DMS114 treated with DMSO at 0.1 percent for 48 hours (cell line): Measurements from ENCODE around the gene SGSH.
"Not testable (repeated sequence)": the region's sequence is repeated elsewhere in the genome, so short reads cannot be mapped to it uniquely, and the experiment has no call there.

Experiments used
- DNase-seq: peaks from one replicate; lab custom pipeline; 2025; ENCODE audit not compliant: unreplicated experiment; lab: John Stamatoyannopoulos, UW

The SGSH gene

DNA sequence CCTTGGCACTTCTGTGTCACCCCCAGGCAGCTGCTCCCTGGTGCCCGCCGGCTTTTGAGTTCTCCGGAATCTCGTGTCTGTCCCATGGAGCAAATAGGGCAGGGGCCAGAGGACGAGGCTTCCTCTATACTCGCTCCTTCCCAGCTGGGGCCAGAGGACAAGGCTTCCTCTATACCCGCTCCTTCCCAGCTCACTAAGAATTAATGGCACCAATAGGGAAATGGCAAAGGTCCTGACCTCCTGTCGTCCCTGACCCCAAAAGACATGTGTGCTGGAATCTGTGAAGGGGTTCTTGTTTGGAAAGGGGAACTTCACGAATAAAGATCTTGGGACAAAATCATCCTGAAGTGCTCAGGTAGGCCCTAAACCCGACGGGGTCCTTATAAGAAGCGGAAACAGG lies 7.6 kb downstream of the SGSH start:
- no peak for DNase-seq

DNA sequence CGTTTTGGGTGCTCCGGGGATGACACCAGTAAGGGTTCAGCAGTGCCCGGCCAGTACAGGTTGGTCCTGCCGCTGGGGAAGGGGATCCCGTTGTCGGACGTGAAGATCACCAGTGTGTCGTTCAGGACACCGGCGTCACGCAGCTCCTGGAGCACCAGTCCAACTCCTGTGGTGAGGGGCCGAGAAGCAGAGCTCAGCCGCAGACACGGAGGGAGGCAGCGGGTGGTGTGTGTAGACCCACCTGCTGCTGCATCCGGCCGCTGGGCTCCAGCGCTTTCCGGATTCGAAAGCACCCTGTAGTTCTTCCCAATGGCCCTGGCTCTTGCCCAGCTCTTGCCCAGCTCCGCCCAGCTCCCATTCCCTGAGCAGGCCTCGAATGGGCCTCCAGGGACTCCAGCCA lies 8.0 kb downstream of the SGSH start:
- DNase-seq, result no peak

DNA sequence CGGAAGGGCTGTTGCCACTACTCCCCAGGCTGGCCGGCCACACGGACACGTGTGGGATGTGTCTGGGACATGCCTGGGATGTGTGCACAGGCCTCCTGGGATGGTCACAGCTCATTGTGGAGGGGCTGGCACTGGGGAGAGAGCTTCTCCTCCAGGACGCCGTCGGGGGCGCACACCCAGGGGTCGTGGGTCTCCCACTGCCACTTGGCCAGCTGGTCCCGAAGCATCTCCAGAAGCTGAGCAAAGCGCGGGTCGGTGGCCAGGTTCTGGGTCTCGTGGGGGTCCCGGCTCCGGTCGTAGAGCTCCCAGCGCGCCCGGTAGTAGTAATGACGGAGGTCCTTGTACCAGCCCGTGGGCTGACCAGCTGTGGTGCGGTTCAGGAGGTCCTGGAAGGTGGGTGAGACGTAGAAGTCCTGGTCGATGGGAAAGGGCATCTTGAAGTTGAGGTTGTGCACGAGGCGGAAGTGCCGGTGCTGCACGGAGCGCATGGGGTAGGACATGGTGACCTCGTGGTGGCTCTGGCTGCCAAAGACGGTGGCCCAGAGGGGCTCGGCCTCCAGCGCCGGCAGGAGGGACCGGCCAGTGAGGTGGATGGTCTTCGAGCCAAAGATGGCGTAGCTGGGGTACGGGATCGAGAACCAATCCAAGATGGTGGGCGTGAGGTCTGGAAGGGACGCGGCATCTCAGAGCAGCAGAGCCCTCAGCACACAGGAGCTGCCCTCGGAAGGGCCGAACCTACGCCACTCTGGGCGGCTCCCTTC lies 9.6 kb downstream of the SGSH start:
- DNase-seq, result no peak

DNA sequence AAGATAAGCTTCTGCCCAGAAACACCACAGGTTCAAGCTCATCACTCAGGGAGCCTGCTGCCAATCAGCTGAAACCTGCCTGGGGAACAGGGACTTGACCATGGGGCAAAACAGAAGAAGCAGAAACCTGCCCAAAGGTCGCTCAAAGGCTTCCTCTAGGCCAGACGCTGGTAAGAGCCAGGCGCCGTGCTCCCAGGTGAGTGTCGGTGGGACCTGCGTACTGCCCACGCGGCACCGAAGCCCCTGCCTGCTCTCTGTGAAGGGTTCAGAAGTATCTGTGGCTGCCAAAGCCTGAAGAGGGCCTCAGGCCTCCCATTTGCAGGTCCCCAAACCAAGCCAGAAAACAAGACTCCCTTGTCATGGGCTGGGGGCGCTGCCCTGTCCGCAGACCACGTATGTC lies 10.4 kb downstream of the SGSH start:
- DNase-seq, result no peak

DNA sequence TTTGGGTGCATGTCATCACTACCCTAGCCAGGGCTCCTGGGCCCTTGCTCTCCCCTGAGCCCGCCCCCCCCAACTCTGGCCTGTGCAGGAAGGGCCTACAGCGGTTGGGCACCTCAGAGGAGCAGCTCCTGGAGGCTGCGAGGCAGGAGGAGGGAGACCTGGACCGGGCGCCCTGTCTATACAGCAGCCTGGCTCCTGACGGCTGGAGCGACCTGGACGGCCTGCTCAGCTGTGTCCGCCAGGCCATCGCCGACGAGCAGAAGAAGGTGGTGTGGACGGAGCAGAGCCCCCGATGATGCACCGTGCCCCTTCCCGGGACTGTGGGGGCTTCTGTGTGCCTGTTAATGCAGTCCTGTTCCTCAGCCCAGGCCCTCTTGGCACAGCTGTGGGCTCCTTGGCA lies 12.1 kb downstream of the SGSH start:
- no peak for DNase-seq

DNA sequence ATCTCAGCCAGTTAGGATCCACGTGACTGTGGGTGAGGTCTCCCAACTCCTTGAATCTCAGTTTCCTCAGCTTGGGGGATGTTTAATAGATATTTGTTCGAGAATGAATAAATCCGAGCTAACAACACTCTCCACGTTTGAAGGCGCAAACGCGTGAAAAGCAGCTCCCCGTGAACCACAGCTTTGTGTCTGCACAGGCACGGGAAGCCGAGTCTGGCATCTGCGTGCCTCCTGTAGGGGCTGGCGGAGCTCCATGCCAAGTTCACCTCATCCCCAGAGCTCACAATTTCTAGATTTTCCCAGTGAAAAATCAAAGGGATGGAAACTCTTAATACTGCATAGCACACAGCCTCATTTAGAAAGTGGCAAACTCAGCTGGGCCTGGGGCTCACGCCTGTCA lies 14.3 kb downstream of the SGSH start:
- no peak for DNase-seq

DNA sequence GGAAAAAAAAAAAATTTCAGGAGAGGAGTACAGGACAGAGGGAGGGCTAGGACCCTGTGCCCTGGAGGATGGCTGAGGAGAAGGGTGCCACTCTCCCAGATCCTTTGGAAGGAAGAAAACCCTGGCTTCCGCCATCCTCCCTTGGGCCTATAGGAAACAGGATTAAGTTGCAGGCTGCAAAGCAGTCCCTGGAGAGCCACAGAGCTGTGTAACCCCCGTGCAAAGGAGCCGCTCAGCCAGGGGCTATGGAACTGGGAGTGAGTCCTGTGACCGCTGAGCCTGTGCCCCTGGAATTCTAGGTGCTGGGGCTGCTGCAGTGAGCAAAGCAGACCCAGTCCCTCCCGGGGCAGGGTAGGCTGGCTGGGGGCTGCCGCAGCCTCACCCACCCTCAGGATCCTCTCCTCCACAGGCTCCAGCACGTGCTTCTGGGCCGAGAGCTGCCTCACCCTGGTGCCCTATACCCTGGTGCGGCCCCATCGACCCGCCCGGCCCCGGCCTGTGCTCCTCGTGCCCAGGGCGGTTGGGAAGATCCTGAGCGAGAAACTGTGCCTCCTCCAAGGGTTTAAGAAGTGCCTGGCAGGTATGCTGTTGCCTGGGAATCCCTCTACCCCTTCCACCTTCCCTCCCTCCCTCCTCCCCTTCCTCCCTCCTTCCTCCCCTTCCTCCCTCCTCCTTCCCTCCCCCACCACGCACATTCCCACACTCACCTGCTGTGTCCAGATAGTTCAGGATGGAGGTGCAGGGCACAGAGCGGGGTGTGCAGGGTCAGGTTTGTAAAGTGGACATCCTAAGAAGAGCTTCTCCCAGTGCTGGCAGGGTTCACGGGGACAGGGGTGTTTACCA lies 15.3 kb downstream of the SGSH start:
- DNase-seq, result no peak

DNA sequence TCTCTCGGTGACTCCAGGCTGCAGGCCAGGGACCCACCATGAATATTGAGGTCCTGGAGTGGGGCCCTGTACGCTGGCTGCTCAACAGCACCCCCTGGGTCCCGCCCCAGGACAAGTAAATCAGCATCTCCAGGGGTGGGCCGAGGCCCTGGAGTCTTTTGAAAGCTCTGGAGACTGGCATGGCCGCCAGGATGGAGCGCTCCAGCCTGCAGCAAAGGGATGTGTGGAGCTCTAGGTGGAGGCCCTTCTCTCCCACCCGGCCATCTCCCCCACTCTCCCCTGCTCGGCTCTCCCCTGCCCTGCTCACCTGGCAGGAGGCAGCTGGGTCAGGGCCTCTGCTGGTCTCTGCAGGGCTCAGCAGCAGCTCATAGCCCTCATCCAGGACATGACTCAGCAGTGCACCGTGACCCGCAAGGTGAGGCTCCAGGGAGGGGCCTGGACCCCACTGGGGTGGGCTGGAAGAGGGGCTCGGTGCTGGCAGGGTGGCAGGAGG lies 16.6 kb downstream of the SGSH start:
- DNase-seq, result no peak

DNA sequence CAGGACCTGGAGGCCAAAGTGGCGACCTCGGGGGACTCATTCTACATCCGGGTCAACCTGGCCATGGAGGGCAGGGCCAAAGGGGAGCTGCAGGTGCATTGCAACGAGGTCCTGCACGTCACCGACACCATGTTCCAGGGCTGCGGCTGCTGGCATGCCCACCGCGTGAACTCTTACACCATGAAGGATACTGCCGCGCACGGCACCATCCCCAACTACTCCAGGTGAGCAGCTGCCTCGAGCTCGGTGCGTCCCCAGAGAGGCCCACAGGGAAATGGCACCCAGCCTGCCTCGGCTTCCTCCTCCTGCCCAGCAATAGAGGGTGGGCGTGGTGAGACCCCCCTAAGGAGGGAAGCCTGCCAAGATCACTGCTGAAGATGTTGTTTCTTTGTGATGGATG lies 17.9 kb downstream of the SGSH start:
- DNase-seq, result no peak

DNA sequence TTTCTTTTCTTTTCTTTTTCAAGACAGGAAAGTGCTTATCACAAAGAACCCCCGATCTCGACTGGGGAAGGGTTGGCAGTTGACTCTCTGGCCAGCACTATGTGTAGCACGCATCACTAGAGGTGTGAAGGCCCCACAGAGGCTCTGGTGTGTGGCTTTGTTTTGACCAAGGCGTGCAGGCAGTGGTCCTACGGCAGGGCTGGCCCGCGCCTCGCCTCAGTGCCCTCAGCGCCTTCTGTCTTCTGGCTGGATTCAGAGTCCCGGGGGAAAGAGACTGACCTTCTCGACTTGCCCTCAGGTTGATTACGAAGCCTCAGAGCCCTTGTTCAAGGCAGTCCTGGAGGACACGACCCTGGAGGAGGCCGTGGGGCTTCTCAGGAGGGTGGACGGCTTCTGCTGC lies 18.7 kb downstream of the SGSH start:
- no peak for DNase-seq

DNA sequence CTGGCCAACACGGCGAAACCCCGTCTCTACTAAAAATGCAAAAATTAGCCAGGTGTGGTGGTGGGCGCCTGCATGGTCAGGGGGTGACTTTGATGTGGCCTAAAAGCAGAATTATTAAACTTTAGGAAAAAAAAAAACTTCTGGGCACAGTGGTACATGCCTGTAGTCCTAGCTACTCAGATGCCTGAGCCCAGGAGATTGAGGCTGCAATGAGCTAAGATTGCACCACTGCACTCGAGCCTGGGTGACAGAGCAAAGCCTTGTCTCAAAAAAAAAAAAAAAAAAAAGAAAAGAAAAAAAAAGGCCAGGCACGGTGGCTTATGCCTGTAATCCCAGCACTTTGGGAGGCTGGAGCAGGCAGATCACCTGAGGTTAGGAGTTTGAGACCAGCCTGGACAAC lies 20.8 kb downstream of the SGSH start:
- not testable (repeated sequence) for DNase-seq

DNA sequence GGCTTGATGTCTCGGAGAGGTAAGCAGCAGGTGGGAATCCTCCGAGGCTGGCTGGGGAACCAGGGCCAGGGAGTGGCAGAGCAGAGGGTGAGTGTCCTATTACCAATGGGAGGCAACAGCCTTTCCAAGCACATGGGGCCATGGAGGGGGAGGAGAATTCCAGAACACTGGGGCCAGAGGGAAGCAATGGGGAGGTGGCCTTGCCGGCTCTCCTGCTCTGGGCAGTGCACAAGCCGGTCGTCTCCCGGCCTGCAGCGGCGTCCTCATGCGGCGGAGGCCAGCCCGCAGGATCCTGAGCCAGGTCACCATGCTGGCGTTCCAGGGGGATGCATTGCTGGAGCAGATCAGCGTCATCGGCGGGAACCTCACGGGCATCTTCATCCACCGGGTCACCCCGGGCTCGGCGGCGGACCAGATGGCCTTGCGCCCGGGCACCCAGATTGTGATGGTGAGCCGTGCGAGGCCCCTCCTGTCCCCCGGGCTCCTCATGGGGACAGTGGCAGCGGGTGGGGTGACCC lies 21.9 kb downstream of the SGSH start:
- no peak for DNase-seq

DNA sequence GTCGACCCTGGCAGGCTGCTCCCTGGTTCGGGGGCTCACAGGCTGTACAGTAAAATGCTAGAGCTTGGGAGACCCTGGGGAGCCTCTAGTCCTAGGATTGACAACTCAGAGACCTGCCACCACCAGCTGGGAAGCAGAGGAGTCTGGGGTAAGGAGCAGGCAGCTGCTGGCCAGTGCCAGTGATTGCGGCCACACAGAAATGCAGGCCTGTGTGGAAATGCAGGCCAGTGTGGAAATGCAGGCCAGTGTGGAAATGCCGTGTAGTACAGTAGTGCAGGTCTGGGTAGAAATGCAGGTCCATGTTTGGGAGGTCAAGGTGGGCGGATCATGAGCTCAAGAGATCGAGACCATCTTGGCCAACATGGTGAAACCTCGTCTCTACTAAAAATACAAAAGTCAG lies 23.5 kb downstream of the SGSH start:
- DNase-seq, result no peak

DNA sequence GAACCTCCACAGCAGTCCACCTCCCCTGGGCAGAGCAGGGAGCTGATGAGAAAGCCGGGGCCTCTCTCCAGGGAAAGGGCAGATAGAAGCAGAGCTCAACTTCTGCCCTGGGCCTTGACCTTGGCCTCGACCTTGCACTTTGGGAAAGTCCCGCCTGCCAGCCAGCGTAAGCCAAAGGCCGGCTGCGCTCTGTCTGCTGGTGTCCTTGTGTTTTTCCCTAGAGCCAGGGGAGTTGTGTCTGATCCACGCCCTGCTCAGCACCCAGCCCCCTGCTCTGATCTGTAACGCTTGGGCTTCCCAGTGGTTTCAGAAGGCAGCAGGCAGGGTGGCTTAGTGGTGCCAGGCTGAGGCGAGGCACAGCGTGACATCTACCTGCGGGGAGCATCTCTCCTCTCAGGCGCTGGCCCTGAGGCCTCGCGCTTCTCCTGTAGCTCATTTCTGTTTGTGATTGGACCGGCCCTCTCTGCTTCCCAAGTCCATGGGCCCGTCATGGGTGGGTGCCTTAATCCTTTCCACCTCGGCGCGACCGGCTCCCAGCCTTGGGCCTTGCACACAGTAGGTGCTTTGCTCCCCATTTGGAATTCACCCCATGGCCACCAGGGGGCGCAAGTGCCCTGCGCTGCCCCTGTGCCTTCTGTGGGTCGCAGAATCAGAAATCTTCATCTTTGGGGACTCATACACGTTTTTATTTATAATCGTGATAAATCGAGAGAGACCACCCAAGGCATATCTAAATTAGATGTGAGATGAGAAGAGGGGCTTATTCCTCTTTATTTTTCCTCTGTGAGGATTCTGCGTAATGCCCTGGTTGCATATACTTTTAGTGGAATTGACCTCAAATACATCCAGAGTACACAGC lies 24.2 kb downstream of the SGSH start:
- no peak for DNase-seq

DNA sequence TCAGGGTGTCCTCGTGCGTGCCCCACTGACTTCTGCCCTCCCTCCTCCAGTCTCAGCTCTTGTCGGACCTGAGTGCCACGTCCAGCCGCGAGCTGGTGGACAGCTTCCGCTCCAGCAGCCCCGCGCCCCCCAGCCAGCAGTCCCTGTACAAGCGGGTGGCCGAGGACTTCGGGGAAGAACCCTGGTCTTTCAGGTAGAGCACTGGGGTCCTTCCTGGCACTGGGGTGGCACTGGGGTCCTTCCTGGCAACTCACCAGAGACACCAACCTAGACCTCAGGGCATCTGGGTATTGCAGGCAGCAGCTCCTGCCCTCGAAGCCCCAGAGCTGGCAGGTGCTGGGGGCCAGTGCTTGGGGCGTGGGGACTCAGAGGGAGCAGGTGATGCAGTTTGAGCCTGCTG lies 25.0 kb downstream of the SGSH start:
- no peak for DNase-seq

DNA sequence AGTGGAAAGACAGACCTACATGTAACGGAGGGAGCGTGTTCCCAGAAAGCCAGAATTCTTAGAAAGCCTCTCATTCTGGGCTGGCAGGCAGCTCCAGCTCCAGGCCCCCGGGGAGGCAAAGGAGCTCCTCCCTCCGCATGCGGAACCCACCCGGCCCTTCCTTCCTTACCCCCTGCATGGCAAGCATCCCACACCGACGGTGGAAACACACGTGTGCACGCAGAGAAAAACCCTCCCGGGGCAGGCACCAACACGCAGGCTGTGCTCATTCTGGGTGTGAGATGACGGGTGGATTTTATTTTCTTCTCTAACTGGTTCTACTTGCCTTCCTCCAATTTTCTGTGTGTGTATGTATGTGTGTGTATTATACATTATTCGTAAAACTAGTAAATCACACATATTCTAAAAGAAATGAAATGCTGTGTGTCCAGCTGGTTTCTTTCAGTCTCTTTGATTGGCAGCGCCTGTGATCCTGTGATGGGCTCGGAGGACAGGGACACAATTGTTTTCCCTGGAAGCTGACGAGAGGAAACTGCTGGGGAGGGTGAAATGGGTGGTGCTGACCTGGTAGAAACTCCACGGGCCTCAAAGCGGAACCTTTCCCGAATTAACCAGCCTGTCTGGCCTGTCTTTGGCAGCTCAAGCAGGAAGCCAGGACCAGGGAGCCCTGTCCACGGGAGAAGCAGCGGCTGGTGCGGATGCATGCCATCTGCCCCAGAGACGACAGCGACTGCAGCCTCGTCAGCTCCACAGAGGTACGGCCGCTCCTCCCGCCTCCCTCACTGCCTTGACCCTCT lies 28.1 kb downstream of the SGSH start:
- no peak for DNase-seq

DNA sequence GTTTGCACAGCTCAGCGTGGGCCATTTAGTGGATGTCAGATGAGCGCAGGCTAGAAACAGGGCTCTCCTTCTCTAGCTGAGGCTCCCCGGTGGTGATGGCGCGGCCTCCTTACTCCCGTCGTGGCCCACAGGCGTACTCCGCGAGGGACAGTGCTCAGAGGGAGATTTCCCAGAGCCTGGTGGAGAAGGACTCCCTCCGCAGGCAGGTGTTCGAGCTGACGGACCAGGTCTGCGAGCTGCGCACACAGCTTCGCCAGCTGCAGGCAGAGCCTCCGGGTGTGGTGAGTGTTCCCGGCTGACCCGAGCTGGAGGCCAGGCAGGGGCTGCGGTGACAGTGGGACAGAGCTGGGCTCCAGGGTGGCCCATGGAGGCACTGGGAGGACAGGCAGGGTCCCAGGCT lies 28.9 kb downstream of the SGSH start:
- no peak for DNase-seq

DNA sequence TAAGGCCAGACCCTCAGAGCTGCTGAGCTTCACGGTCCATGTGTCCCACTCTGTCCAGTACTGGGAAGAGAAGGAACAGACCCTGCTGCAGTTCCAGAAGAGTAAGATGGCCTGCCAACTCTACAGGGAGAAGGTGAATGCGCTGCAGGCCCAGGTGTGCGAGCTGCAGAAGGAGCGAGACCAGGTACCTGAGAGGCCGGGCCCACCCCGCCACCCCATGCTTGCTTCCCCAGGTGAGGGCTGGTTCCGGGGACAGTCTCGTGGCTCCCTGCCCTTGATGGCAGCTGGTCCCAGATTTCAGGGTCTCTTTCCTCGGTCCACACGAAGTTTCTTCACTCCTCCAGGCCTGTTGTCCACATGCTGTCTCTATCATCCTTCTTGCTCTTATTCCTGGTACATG lies 29.4 kb downstream of the SGSH start:
- no peak for DNase-seq

DNA sequence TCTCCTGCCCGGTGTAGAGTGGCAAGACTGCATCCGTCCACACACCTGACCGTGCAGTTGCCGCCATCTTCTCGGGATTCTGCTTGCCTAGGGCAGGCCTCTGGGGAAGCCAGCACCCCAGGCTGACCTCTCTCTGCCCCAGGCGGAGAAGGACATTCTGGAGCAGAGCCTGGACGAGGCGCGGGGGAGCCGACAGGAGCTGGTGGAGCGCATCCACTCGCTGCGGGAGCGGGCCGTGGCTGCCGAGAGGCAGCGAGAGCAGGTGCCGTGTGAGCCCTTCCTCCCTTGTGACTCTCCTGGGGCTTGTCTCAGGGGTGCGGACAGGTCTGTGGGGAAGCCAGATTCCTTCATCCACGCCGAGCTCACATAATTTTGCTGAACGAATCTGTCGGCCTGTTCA lies 30.5 kb downstream of the SGSH start:
- no peak for DNase-seq

DNA sequence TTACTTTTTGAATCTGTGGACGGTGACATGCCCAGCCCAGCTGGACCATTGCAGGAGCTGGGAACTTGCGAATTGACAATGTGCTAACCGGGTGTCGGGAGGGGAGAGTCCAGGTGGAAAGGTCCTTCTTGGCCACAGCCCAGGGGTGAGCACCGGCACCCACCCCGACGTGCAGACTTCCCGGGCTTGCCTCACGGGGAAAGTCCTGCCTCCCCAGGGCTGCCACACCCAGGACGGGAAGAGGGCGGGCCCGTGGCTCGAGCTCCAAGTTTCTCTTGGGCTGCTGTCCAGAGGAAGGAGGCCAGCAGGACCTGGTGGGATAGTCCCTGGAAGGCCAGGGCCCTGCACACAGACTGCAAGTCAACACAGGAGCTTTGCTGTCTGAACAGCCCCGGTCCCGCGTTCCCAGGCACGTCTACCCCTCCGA lies 32.6 kb downstream of the SGSH start:
- DNase-seq, result no peak
